IMR-90 (cell line): Measurements from ENCODE around the gene GALNT9. TPM values are rescaled to one million over a fixed set of nuclear protein-coding genes. Genes with fewer than 3 reads are reported as not detected.

Experiments used
- ATAC-seq: fragments of 200-7000 bp; cut with Tn5 transposase; 2 replicates; pipeline ENCODE4 v1.9.1; 2020; ENCODE audit warnings: low read depth, mild to moderate bottlenecking, moderate library complexity
- BruUV-seq: library from RNA; stranded (reverse); fragments of 400-500 nt; replicated peaks from 2 replicates; lab custom pipeline; 2021; lab: Mats Ljungman, UMichigan
- CTCF ChIA-PET: fragments of 300-600 bp; formaldehyde crosslinking; extraction: SDS; loops from one replicate; lab custom pipeline; 2021; ENCODE audit warnings: antibody characterized with exemption; lab: Yijun Ruan, JAX
- POLR2A ChIA-PET: fragments of 300-600 bp; sonication (Branson Sonifier 250); formaldehyde crosslinking; loops from one replicate; lab custom pipeline; 2022; ENCODE audit warnings: antibody characterized with exemption; ENCODE audit not compliant: unreplicated experiment; lab: Charles Lee
- DNase-seq: peaks from one replicate; pipeline ENCODE4 v3.0.0; 2013
- H2AFZ ChIP-seq: replicated peaks from 2 replicates; pipeline ENCODE3; 2013; ENCODE audit warnings: low read length, mild to moderate bottlenecking; ENCODE audit not compliant: poor library complexity
- H2AK5ac ChIP-seq: 2 replicates; pipeline ENCODE4 v1.6.1; 2013; ENCODE audit warnings: low read depth, low read length, inconsistent platforms
- H2AK9ac ChIP-seq: replicated peaks from 2 replicates; pipeline ENCODE3; 2013; ENCODE audit warnings: mild to moderate bottlenecking, low read depth, low read length, moderate library complexity; ENCODE audit not compliant: poor library complexity
- H2BK120ac ChIP-seq: 2 replicates; pipeline ENCODE4 v1.6.1; 2013; ENCODE audit warnings: low read depth, low read length, inconsistent platforms
- H2BK15ac ChIP-seq: 3 replicates; pipeline ENCODE4 v1.6.1; 2013; ENCODE audit warnings: low read depth, low read length, inconsistent platforms
- H2BK20ac ChIP-seq: 2 replicates; pipeline ENCODE4 v1.6.1; 2013; ENCODE audit warnings: low read depth, mild to moderate bottlenecking, inconsistent platforms, low read length, moderate library complexity
- H2BK5ac ChIP-seq: 2 replicates; pipeline ENCODE4 v1.6.1; 2013; ENCODE audit warnings: mild to moderate bottlenecking, low read depth, low read length, inconsistent platforms; ENCODE audit not compliant: poor library complexity, severe bottlenecking
- H3K14ac ChIP-seq: replicated peaks from 2 replicates; pipeline ENCODE4 v1.6.1; 2013; ENCODE audit warnings: low read depth, low read length, inconsistent platforms
- H3K18ac ChIP-seq: 2 replicates; pipeline ENCODE4 v1.6.1; 2013; ENCODE audit warnings: low read depth, low read length, control low read depth
- H3K23ac ChIP-seq: 2 replicates; pipeline ENCODE4 v1.6.1; 2013; ENCODE audit warnings: low read depth, low read length, inconsistent platforms
- H3K27ac ChIP-seq: 2 replicates; pipeline ENCODE4 v1.5.1; 2013; ENCODE audit warnings: mild to moderate bottlenecking, control low read depth, low read length; ENCODE audit not compliant: insufficient read depth
- H3K27me3 ChIP-seq: 2 replicates; pipeline ENCODE4 v1.6.1; 2013; ENCODE audit warnings: low read length; ENCODE audit not compliant: control insufficient read depth, insufficient read depth
- H3K36me3 ChIP-seq: 2 replicates; pipeline ENCODE4 v1.6.1; 2013; ENCODE audit warnings: low read length, mixed read lengths; ENCODE audit not compliant: control insufficient read depth, insufficient read depth
- H3K4ac ChIP-seq: 2 replicates; pipeline ENCODE4 v1.6.1; 2013; ENCODE audit warnings: low read depth, low read length, inconsistent platforms
- H3K4me1 ChIP-seq: 2 replicates; pipeline ENCODE4 v1.6.1; 2013; ENCODE audit warnings: low read length, mixed read lengths; ENCODE audit not compliant: control insufficient read depth, insufficient read depth
- H3K4me2 ChIP-seq: 2 replicates; pipeline ENCODE4 v1.6.1; 2013; ENCODE audit warnings: low read depth, mild to moderate bottlenecking, control low read depth, low read length, moderate library complexity
- H3K4me3 ChIP-seq: 2 replicates; pipeline ENCODE4 v1.5.1; 2013; ENCODE audit warnings: low read depth, mild to moderate bottlenecking, control low read depth, low read length, moderate library complexity; ENCODE audit not compliant: insufficient read depth
- H3K56ac ChIP-seq: 2 replicates; pipeline ENCODE4 v1.6.1; 2013; ENCODE audit warnings: low read length, inconsistent platforms; ENCODE audit not compliant: insufficient read depth; ENCODE audit errors: extremely low read depth
- H3K79me1 ChIP-seq, 2 experiments: 2 replicates each; pipeline ENCODE4 v1.6.1; 2013; ENCODE audit warnings: low read length in 2 of 2, inconsistent platforms in 1 of 2, low read depth in 1 of 2
- H3K9ac ChIP-seq: 2 replicates; pipeline ENCODE4 v1.6.1; 2013; ENCODE audit warnings: low read depth, low read length, control low read depth
- H3K9me1 ChIP-seq: 2 replicates; pipeline ENCODE4 v1.6.1; 2013; ENCODE audit warnings: low read length, inconsistent platforms; ENCODE audit not compliant: insufficient read depth
- H3K9me3 ChIP-seq: 2 replicates; pipeline ENCODE4 v1.6.1; 2013; ENCODE audit warnings: low read length; ENCODE audit not compliant: control insufficient read depth, insufficient read depth
- H4K20me1 ChIP-seq: 2 replicates; pipeline ENCODE4 v1.6.1; 2013; ENCODE audit warnings: low read length, inconsistent platforms; ENCODE audit not compliant: insufficient read depth
- H4K5ac ChIP-seq: 2 replicates; pipeline ENCODE4 v1.6.1; 2013; ENCODE audit warnings: mild to moderate bottlenecking, low read depth, low read length, control low read depth
- H4K8ac ChIP-seq, 2 experiments: 2 replicates each; pipeline ENCODE4 v1.6.1; 2013; ENCODE audit warnings: low read depth in 2 of 2, low read length in 2 of 2, control low read depth in 1 of 2, inconsistent platforms in 1 of 2
- H4K91ac ChIP-seq: 2 replicates; pipeline ENCODE4 v1.6.1; 2013; ENCODE audit warnings: low read depth, low read length, inconsistent platforms; ENCODE audit not compliant: insufficient read depth
- CEBPB ChIP-seq: IDR thresholded peaks from 2 replicates; pipeline ENCODE4 v1.6.1; 2012; ENCODE audit warnings: low read depth, low read length, improper control_type of control experiment
- RAD21 ChIP-seq: IDR thresholded peaks from 2 replicates; pipeline ENCODE4 v1.6.1; 2012; ENCODE audit warnings: low read length, improper control_type of control experiment
- WGBS, 2 experiments: methylation state at CpG; one replicate each; pipeline versions ENCODE4 v1.1.5 to v1.1.7; 2013; ENCODE audit warnings: missing lambda C conversion rate in 2 of 2; ENCODE audit not compliant: insufficient read length in 1 of 2; ENCODE audit errors: extremely low coverage in 2 of 2; 5-methylcytosine and 5-hydroxymethylcytosine counted together
- dilution Hi-C: fragments of 300-500 bp; cut with HindIII; formaldehyde crosslinking; loops from one replicate; pipeline ENCODE4 v1.14.3; 2018; ENCODE audit warnings: low sequenced_read_pairs; ENCODE audit not compliant: unreplicated experiment
- in situ Hi-C: fragments of 300-500 bp; cut with MboI; formaldehyde crosslinking; loops from 3 replicates; pipeline ENCODE4 v1.14.3; 2019; ENCODE audit warnings: low sequenced_read_pairs, inconsistent platforms, mixed read lengths
- intact Hi-C: fragments of 100-400 bp; cut with micrococcal nuclease; formaldehyde crosslinking; loops from 2 replicates; pipeline ENCODE4 v1.10.0; 2022
- polyA plus RNA-seq, 3 experiments: library from polyadenylated mRNA; depleted of rRNA; stranded (reverse); fragments of >200 nt; gene quantifications; 2 replicates each; pipeline ENCODE4 v1.2.3, GENCODE V29; 2012; ENCODE audit warnings: low replicate concordance in 1 of 3
- total RNA-seq: library from RNA; depleted of rRNA; stranded (reverse); fragments of >200 nt; gene quantifications from 2 replicates; pipeline ENCODE4 v1.2.3, GENCODE V29; 2012
- TF ChIP-seq, protein P1 (sequence below): fragments of 150-350 bp; IDR thresholded peaks from 2 replicates; pipeline ENCODE4 v1.6.1; 2017; ENCODE audit warnings: mild to moderate bottlenecking, antibody characterized with exemption, low read length, low read depth

GALNT9 gene
- total and polyA plus RNA-seq, 2 of the 4 experiments (the other 2 are of a cell fraction) = under 0.01 to 0.12 TPM

DNA sequence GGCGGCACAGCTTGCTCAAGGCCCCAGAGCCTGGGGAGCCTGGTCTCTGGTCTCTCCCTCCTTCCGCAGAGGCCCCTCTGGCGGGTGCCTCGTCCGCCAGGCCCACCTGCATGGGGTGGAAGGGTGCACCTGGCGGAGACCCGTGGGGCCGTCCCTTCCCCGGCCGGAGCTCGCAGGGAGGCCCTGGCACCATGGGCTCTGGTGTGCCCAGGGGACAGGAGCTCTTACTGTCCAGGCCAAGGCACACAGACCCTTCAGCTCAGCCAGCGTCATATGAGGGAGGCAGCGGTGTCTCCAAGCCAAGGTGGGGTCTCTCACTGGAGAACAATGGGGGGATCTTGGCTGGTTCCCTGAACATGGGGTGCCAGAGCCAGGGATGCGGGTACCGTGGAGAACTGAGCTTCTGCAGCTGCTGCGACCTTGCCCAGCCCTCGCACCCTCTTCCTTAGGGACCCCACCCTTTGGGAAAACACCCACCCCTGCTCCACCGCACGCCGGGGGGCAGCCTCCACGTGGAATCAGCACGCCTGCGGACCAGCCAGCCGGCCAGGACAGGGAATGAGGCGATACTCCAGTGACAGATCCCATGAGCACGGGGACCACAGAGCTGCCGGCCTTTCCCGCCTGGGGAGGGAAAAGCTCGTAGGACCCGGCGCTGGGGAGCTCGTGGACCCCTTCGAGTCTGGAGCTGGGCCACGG, 25.7 kb upstream of the GALNT9 start:
- Histone ChIP-seq H3K4me1 (no peaks in the 10 kb centered on the region), H2AK5ac (no peak overlapping the region), H2BK20ac (no peak overlapping the region)

More for the DNA sequence above, 25.7 kb upstream of the GALNT9 start:
- TF ChIP-seq, protein P1, sequence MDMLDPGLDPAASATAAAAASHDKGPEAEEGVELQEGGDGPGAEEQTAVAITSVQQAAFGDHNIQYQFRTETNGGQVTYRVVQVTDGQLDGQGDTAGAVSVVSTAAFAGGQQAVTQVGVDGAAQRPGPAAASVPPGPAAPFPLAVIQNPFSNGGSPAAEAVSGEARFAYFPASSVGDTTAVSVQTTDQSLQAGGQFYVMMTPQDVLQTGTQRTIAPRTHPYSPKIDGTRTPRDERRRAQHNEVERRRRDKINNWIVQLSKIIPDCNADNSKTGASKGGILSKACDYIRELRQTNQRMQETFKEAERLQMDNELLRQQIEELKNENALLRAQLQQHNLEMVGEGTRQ = no peak
- TF ChIP-seq RAD21 (no peak), CEBPB (no peak)
- intact Hi-C loops = no loop called here
- in situ Hi-C loops = no loop called here
- Histone ChIP-seq H3K4me2 (no peak overlapping the region), H3K4ac (no peak overlapping the region), H3K56ac (no peak overlapping the region), H2BK120ac (no peak overlapping the region), H3K14ac (no peak overlapping the region), H3K9me1 (no peaks in the 10 kb centered on the region), H3K79me1 (no peaks in the 10 kb centered on the region), H4K5ac (no peak overlapping the region), H2BK5ac (no peak overlapping the region), H3K18ac (no peak overlapping the region), H2AFZ (no peak overlapping the region), H3K4me3 (no peak overlapping the region), H3K9me3 (peaks cover 29% of the 10 kb centered on the region), H4K20me1 (no peaks in the 10 kb centered on the region), H3K23ac (no peak overlapping the region), H3K27ac (no peak overlapping the region), H3K27me3 (no peaks in the 10 kb centered on the region), H2BK15ac (no peak overlapping the region), H3K9ac (no peak overlapping the region), H4K91ac (no peak overlapping the region), H3K36me3 (no peaks in the 10 kb centered on the region), H4K8ac (no peak overlapping the region), H2AK9ac (no peak overlapping the region)
- dilution Hi-C loops = no loop called here
- BruUV-seq = no TSS peak
- CTCF ChIA-PET = no interaction called here
- no peak for ATAC-seq
- no peak for DNase-seq
- 89% methylated on average over 4 of the region's 34 CpGs; no CpG with 5 or more reads in 1 of the 2 experiments for WGBS, 2 experiments
- POLR2A ChIA-PET = no interaction called here
